Stomach smooth muscle (tissue), 2 donors: Measurements from ENCODE around the gene MICAL1.

Experiments used
- H3K27ac ChIP-seq: one replicate; pipeline ENCODE4 v1.7.0; 2013; ENCODE audit warnings: mild to moderate bottlenecking, low read length, inconsistent platforms
- H3K27me3 ChIP-seq, 2 donors: one replicate each; pipeline ENCODE4 v1.7.0; 2013; ENCODE audit warnings: low read length in 2 of 2; ENCODE audit not compliant: insufficient read depth in 2 of 2, control insufficient read depth in 1 of 2
- H3K36me3 ChIP-seq, 2 donors: one replicate each; pipeline ENCODE4 v1.7.0; 2013; ENCODE audit warnings: low read length in 2 of 2; ENCODE audit not compliant: control insufficient read depth in 2 of 2, insufficient read depth in 2 of 2
- H3K4me1 ChIP-seq: one replicate; pipeline ENCODE4 v1.7.0; 2013; ENCODE audit warnings: low read length; ENCODE audit not compliant: control insufficient read depth, insufficient read depth
- H3K4me3 ChIP-seq, 2 donors: one replicate each; pipeline ENCODE4 v1.7.0; 2013; ENCODE audit warnings: low read length in 2 of 2
- H3K9ac ChIP-seq, 2 donors: one replicate each; pipeline ENCODE4 v1.7.0; 2013; ENCODE audit warnings: low read length in 2 of 2, mild to moderate bottlenecking in 1 of 2
- H3K9me3 ChIP-seq, 2 donors: one replicate each; pipeline ENCODE4 v1.7.0; 2013; ENCODE audit warnings: low read length in 2 of 2; ENCODE audit not compliant: control insufficient read depth in 2 of 2
- donor health status: healthy.
- donor health status: Pancreatic carcinoma.

The MICAL1 gene

DNA sequence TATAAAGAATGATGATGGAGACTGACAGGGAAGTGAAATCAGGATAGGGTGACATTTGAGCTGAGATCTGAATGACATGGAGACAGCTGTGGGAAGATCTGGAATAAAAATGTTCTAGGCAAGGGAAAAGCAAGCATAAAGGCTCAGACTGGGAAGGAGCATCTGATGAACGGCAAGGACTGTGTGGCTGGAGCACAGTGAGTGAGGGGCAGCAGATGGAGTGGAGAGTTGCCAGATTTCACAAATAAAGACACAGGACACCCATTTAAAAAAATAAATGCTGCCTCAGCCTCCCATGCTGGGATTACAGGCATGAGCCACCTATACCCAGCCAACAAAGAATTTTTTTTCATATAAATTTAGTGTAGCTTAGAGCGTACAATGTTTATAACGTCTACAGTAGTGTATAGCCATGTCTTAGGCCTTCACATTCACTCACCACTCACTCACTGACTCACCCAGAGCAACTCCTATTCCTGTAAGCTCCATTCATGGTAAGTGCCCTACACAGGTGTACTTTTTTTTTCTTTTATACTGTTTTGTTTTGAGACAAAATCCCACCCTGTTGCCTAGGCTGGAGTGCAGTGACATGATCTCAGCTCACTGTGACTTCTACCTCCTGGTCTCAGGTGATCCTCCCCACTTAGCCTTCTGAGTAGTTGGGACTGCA is 29.8 kb upstream of the MICAL1 start:
- Histone ChIP-seq H3K36me3 (peaks cover 0 to 6% of the 10 kb centered on the region in 2 donors), H3K27ac (no peak overlapping the region), H3K4me1 (peaks cover 15% of the 10 kb centered on the region), H3K9me3 (no peaks in the 10 kb centered on the region), H3K9ac (no peak overlapping the region), H3K27me3 (no peaks in the 10 kb centered on the region), H3K4me3 (no peak overlapping the region)

- no peaks in the 10 kb centered on the region for H3K27me3 ChIP-seq
- peaks cover 0 to 9% of the 10 kb centered on the region in 2 donors for H3K36me3 ChIP-seq
- no peak overlapping the region for H3K27ac ChIP-seq
- H3K9ac ChIP-seq, result peak overlapping the region in 1 of 2 donors; percentile 55
- H3K4me3 ChIP-seq, result no peak overlapping the region
- H3K9me3 ChIP-seq, result no peaks in the 10 kb centered on the region
- peaks cover 18% of the 10 kb centered on the region for H3K4me1 ChIP-seq
Measured at GRCh38 chr6:109484122-109484521, 28.6 kb upstream of the MICAL1 start.

DNA sequence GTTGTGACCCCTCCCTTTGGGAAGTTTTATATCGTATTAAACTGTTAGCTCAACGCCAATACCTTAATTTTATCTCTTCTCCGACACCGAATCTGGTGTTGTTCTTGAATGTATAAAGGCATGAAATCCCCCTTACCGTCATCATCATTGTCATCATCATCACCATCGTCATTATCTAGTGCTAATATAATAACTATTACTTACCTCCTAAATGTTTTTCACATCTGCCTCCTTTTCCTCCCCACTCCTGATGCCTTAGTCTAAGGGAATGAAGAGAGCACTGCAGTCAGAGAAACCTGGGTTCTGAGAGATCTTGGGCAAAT is 28.1 kb upstream of the MICAL1 start:
- Histone ChIP-seq H3K4me1 (peaks cover 18% of the 10 kb centered on the region), H3K9me3 (no peaks in the 10 kb centered on the region), H3K36me3 (peaks cover 0 to 9% of the 10 kb centered on the region in 2 donors), H3K9ac (peak overlapping the region; percentile 13 to 55), H3K27me3 (no peaks in the 10 kb centered on the region), H3K4me3 (peak overlapping the region; percentile 76 to 80), H3K27ac (no peak overlapping the region)

- Histone ChIP-seq H3K27ac (peak within 1 kb of the TSS; percentile 60), H3K4me3 (peak within 1 kb of the TSS; percentile 80 to 92), H3K9me3 (no peaks in the 10 kb centered on the region), H3K27me3 (no peaks in the 10 kb centered on the region), H3K4me1 (peaks cover 18% of the 10 kb centered on the region), H3K36me3 (peaks cover 0 to 9% of the 10 kb centered on the region in 2 donors), H3K9ac (peak within 1 kb of the TSS; percentile 66 to 72)
Measured at GRCh38 chr6:109482905-109483734, 27.5 kb upstream of the MICAL1 start, which contains the start of gene ZBTB24. TSS of gene ZBTB24 (minus strand) at chr6:109483219. CDS start at chr6:109482026, 1,193 bp downstream.

GRCh38 chr6:109480993-109481480 is 25.5 kb upstream of the MICAL1 start:
- Histone ChIP-seq H3K4me3 (peak overlapping the region; percentile 6 to 9), H3K27me3 (no peaks in the 10 kb centered on the region), H3K9me3 (no peaks in the 10 kb centered on the region), H3K36me3 (peaks cover 2 to 16% of the 10 kb centered on the region in 2 donors), H3K4me1 (peaks cover 18% of the 10 kb centered on the region), H3K9ac (no peak overlapping the region), H3K27ac (no peak overlapping the region)

GRCh38 chr6:109478841-109479624 is 23.5 kb upstream of the MICAL1 start:
- no peaks in the 10 kb centered on the region for H3K9me3 ChIP-seq
- no peak overlapping the region for H3K27ac ChIP-seq
- peak overlapping the region in 1 of 2 donors; percentile 36 for H3K4me3 ChIP-seq
- no peak overlapping the region for H3K9ac ChIP-seq
- H3K4me1 ChIP-seq, result peaks cover 18% of the 10 kb centered on the region
- H3K27me3 ChIP-seq, result no peaks in the 10 kb centered on the region
- H3K36me3 ChIP-seq, result peaks cover 12 to 25% of the 10 kb centered on the region in 2 donors

- no peak overlapping the region for H3K9ac ChIP-seq
Measured at GRCh38 chr6:109478222-109478805, 22.7 kb upstream of the MICAL1 start.

DNA sequence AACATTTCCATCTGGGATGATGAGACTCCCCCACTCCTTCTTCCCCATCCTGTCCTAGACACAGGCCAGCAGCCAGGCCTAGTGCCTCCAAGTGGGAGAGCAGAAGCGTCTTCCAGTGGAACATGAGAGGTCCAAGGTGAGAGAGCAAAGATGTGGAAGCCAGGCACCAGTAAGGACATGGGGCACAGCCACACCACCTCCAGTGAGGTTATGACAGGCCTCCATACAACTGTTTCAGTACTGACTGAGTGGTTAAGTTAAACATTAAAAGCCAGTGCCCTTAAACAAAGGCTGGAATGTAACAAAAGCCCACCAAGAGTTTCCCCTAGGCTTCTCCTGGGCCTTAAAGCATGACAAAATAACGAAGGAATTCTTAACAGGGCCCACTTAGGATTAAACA is 22.2 kb upstream of the MICAL1 start:
- peaks cover 19 to 33% of the 10 kb centered on the region in 2 donors for H3K36me3 ChIP-seq
- no peaks in the 10 kb centered on the region for H3K27me3 ChIP-seq
- H3K27ac ChIP-seq, result no peak overlapping the region
- no peak overlapping the region for H3K9ac ChIP-seq
- peaks cover 18% of the 10 kb centered on the region for H3K4me1 ChIP-seq
- no peak overlapping the region for H3K4me3 ChIP-seq
- no peaks in the 10 kb centered on the region for H3K9me3 ChIP-seq

More at GRCh38 chr6:109478222-109478805, 22.7 kb upstream of the MICAL1 start:
- Histone ChIP-seq H3K4me1 (peaks cover 18% of the 10 kb centered on the region), H3K36me3 (peaks cover 15 to 28% of the 10 kb centered on the region in 2 donors), H3K27me3 (no peaks in the 10 kb centered on the region), H3K4me3 (no peak overlapping the region), H3K9me3 (no peaks in the 10 kb centered on the region), H3K27ac (no peak overlapping the region)

DNA sequence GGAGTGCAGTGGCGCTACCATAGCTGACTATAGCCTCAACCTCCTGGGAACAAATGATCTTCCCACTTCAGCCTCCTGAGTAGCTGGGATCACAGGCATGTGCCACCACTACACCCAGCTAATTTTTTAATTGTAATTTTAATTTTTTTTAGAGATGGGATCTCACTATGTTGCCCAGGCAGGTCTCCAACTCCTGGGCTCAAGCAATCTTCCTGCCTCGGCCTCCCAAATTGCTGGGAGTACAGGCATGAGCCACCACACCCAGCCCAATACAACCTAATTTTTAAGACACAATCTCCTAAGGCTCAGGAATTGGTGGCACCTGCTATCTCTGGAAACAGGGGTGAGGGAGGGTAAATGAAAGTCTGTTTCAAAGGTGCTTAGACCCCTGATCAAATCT is 21.6 kb upstream of the MICAL1 start:
- Histone ChIP-seq H3K36me3 (peaks cover 20 to 38% of the 10 kb centered on the region in 2 donors), H3K4me3 (no peak overlapping the region), H3K9ac (no peak overlapping the region), H3K27ac (no peak overlapping the region), H3K4me1 (peaks cover 17% of the 10 kb centered on the region), H3K9me3 (no peaks in the 10 kb centered on the region), H3K27me3 (no peaks in the 10 kb centered on the region)

DNA sequence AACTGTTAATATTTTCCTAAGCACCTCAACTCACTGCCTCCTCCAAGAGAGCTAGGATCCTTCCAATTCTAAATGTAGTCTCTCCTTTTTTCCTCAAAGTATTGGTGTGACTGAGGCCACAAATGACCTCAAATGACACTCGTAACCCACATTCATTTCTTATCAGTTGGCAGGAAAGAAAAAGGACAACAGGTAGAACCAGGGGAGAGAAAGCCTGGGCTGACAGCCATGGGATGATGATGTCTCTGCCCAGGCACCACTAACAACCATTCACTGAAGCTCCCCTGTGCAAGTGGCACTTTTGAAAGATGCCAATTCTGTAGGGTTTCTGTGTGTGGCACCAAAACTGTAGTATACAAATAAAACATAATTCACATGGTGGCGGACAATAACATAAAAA is 20.1 kb upstream of the MICAL1 start:
- Histone ChIP-seq H3K9me3 (no peaks in the 10 kb centered on the region), H3K36me3 (peaks cover 34 to 49% of the 10 kb centered on the region in 2 donors), H3K9ac (no peak overlapping the region), H3K4me3 (no peak overlapping the region), H3K4me1 (peaks cover 4% of the 10 kb centered on the region), H3K27me3 (no peaks in the 10 kb centered on the region), H3K27ac (no peak overlapping the region)
